Omental fat pad (tissue), 4 donors: ENCODE results near the gene MAST2. TPM values are rescaled to one million over a fixed set of nuclear protein-coding genes. Genes with fewer than 3 reads are reported as not detected.
"Not testable (repeated sequence)": the region's sequence is repeated elsewhere in the genome, so short reads cannot be mapped to it uniquely, and the experiment has no call there.

Source experiments
- ATAC-seq: fragments of 150-250 bp; one replicate; pipeline ENCODE4 v1.9.1; 2016; ENCODE audit warnings: mild to moderate bottlenecking, moderate library complexity; ENCODE audit not compliant: low FRiP score
- DNase-seq: peaks from one replicate; pipeline ENCODE4 v3.0.0-alpha.2; 2019; ENCODE audit warnings: low spot score
- CTCF ChIP-seq, 3 donors: fragments of 450-650 bp; IDR thresholded peaks; one replicate each; pipeline ENCODE4 v1.5.1; 2016 to 2017; ENCODE audit warnings: antibody characterized with exemption in 3 of 3, mild to moderate bottlenecking in 3 of 3, moderate library complexity in 2 of 3
- total RNA-seq, 4 donors: library from RNA; depleted of rRNA; stranded (reverse); fragments of >200 nt; gene quantifications; one replicate each; pipeline ENCODE4 v1.1.0, GENCODE V29; 2016

MAST2 gene
- total RNA-seq, 4 donors from 2014 or later = 12.0 to 22.0 (median 18.1) TPM

DNA sequence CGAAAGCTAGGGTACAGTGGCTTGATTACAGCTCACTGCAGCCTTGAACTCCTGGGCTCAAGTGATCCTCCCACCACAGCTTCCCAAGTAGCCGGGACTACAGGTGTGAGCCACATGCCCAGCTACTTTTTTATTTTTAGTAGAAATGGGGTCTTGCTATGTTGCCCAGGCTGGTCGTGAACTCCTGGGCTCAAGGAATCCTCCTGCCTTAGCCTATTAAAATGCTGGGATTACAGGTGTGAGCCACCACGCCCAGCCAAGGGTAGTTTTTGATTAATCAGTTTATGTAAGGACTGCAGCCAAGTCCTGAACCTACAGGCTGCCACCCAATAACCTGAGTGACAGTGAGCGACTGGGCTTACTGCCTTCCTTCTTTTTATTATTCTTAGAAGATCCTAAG, 240.7 kb downstream of the MAST2 start:
- no peak for TF ChIP-seq CTCF (IDR thresholded peaks at IDR 0.05)
- DNase-seq (no peak), ATAC-seq (no peak)

DNA sequence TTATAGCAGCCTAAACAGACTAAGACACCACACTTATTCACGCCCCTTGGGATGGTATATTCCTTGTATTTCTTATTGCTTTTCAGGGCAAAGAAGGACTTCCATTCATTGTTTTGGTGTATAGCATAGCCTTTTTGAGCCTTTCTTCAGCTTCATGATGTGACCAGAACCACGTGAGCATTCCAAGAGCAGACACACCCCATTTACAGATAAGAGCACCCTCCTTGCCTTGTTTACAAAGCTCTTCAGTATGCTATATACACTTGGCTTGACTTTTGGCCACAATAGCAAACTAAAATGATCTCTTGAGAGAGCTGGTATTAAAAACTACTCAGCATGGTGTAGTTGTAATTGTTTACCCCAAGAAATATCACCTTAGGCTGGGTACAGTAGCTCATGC, 250.3 kb downstream of the MAST2 start:
- no peak for ATAC-seq
- no peak for TF ChIP-seq CTCF (IDR thresholded peaks at IDR 0.05)
- DNase-seq = no peak

GRCh38 chr1:46056325-46056724, 252.9 kb downstream of the MAST2 start:
- no peak for TF ChIP-seq CTCF (IDR thresholded peaks at IDR 0.05)
- no peak for ATAC-seq
- DNase-seq = no peak

- not testable (repeated sequence) for DNase-seq, ATAC-seq
These were observed 253.8 kb downstream of the MAST2 start for GRCh38 chr1:46057215-46057614.

DNA sequence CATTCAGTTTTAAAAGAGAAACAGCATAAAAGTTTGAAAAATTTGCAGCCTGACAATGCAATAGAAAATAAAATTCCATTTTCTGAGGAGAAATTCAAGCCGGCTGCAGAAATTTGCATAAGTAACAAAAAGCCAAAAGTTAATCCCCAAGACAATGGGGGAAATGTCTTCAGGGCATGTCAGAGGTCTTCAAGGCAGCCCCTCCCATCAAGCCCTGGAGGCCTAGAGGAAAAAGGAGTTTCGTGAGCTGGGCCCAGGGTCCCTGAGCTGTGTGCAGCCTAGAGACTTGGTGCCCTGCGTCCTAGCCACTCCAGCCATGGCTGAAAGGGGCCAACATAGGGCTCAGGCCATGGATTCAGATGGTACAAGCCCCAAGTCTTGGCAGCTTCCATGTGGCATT, 254.4 kb downstream of the MAST2 start:
- no peak for ATAC-seq

DNA sequence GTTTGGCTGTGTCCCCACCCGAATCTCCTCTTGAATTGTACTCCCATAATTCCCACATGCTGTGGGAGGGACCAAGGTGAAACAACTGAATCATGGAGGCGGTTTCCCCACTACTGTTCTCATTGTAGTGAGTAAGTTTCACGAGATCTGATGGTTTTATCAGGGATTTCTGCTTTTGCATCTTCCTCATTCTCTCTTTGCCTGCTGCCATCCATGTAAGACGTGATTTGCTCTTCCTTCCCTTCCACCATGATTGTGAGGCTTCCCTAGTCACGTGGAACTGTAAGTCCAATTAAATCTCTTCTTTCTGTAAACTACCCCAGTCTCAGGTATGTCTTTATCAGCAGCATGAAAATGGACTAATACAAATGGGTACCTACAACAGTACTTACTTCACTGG, 255.5 kb downstream of the MAST2 start:
- DNase-seq (no peak), ATAC-seq (no peak)
- no peak for TF ChIP-seq CTCF (IDR thresholded peaks at IDR 0.05)

More for the DNA sequence above, 254.4 kb downstream of the MAST2 start:
- no peak for DNase-seq
- TF ChIP-seq CTCF (IDR thresholded peaks at IDR 0.05) = no peak

DNA sequence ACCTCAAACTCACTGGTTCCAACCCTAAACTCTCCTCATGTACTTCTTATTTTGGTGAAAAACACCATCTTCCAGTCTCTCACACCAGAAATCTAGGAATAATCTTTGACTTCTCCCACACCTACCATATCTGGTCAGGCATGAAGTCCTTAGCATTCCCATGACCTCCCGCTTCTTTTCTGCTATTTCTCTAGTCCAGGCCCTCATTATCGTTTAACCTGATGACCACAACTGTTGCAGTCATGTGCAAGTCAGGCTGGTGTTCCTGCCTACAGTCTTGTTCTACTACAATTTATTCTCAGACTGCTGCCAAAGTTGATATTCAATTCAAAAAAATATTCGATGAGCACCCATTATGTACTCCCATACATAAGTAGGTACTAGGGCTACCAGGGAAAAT, 257.7 kb downstream of the MAST2 start:
- DNase-seq = no peak
- no peak for ATAC-seq
- TF ChIP-seq CTCF (IDR thresholded peaks at IDR 0.05) = no peak
